DND-41 (cell line): ENCODE data around the gene B3GNT7.

Experiments
- ATAC-seq: fragments of 200-7000 bp; cut with Tn5 transposase; 3 replicates; pipeline ENCODE4 v1.9.1; 2021; ENCODE audit warnings: low read depth; ENCODE audit not compliant: insufficient read depth
- DNase-seq: peaks from one replicate; pipeline ENCODE4 v3.0.0-alpha.2; 2020
- H2AFZ ChIP-seq: 2 replicates; pipeline ENCODE4 v1.6.0; 2012; ENCODE audit warnings: low read depth, low read length
- H3K27ac ChIP-seq: 2 replicates; pipeline ENCODE4 v1.5.1; 2012; ENCODE audit warnings: low read length, inconsistent platforms
- H3K27me3 ChIP-seq: fragments of 200-600 bp; sonication (generic); 2 replicates; pipeline ENCODE4 v1.6.0; 2012; ENCODE audit warnings: low read length, mild to moderate bottlenecking, inconsistent platforms; ENCODE audit not compliant: insufficient read depth, poor library complexity
- H3K36me3 ChIP-seq: 2 replicates; pipeline ENCODE4 v1.5.1; 2012; ENCODE audit warnings: low read length, inconsistent platforms; ENCODE audit not compliant: insufficient read depth
- H3K4me1 ChIP-seq: 2 replicates; pipeline ENCODE4 v1.5.1; 2012; ENCODE audit warnings: mild to moderate bottlenecking, low read length; ENCODE audit not compliant: insufficient read depth
- H3K4me2 ChIP-seq: 2 replicates; pipeline ENCODE4 v1.6.0; 2012; ENCODE audit warnings: mild to moderate bottlenecking, moderate library complexity, low read length, inconsistent platforms; ENCODE audit not compliant: insufficient read depth
- H3K4me3 ChIP-seq, 2 experiments: fragments of 200-600 bp in 1 of 2; shearing (Covaris generic) in 1 of 2; 2 replicates each; pipeline ENCODE4 v1.5.1; 2012 to 2016; ENCODE audit warnings: inconsistent platforms in 2 of 2, low read length in 2 of 2, mild to moderate bottlenecking in 2 of 2, low read depth in 1 of 2, moderate library complexity in 1 of 2
- H3K79me2 ChIP-seq: 2 replicates; pipeline ENCODE4 v1.6.0; 2012; ENCODE audit warnings: low read length, inconsistent platforms; ENCODE audit not compliant: insufficient read depth
- H3K9ac ChIP-seq: 2 replicates; pipeline ENCODE4 v1.6.0; 2012; ENCODE audit warnings: low read depth, mild to moderate bottlenecking, inconsistent platforms, low read length, moderate library complexity
- H3K9me3 ChIP-seq: 2 replicates; pipeline ENCODE4 v1.5.1; 2012; ENCODE audit warnings: low read length, moderate library complexity, mild to moderate bottlenecking, inconsistent platforms; ENCODE audit not compliant: insufficient read depth, severe bottlenecking
- H4K20me1 ChIP-seq: 2 replicates; pipeline ENCODE4 v1.6.0; 2012; ENCODE audit warnings: low read length; ENCODE audit not compliant: insufficient read depth
- EZH2 ChIP-seq: IDR thresholded peaks from 3 replicates; pipeline ENCODE4 v1.6.1; 2012; ENCODE audit warnings: borderline replicate concordance, low read depth, mild to moderate bottlenecking, moderate library complexity, low read length, inconsistent platforms; ENCODE audit not compliant: severe bottlenecking
- TF ChIP-seq, protein P1 (sequence below): IDR thresholded peaks from 2 replicates; pipeline ENCODE4 v1.5.1; 2012; ENCODE audit warnings: borderline replicate concordance, low read length, moderate library complexity, mild to moderate bottlenecking; ENCODE audit not compliant: poor library complexity, severe bottlenecking; ENCODE audit errors: extremely low read depth

Gene B3GNT7

DNA sequence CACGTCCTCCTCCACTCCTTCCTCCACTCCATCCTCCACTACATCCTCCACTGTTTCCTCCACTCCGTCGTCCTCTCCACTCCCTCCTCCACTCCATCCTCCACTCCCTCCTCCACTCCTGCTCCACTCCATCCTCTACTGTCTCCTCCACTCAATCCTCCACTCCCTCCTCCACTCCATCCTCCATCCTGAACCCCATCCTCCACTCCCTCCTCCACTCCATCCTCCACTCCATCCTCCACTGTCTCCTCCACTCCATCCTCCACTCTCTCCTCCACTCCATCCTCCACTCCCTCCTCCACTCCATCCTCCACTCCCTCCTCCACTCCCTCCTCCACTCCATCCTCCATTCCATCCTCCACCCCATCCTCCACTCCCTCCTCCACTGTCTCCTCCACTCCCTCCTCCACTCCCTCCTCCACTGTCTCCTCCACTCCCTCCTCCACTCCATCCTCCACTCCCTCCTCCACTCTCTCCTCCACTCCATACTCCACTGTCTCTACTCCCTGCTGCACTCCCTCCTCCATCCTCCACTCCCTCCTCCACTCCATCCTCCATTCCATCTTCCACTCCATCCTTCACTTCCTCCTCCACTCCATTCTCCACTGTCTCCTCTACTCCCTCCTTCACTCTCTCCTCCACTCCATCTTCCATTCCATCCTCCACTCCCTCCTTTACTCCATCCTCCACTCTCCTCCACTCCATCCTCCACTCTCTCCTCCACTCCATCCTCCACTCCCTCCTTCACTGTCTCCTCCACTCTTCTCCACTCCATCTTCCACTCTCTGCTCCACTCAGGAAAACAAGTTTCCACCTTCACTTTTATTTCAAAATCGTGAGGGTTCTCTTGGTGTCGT, 14.3 kb upstream of the B3GNT7 start:
- Histone ChIP-seq H3K9me3 (peaks cover 4% of the 10 kb centered on the region), H4K20me1 (no peaks in the 10 kb centered on the region), H2AFZ (no peak overlapping the region), H3K79me2 (no peaks in the 10 kb centered on the region), H3K4me1 (no peaks in the 10 kb centered on the region), H3K9ac (no peak overlapping the region), H3K4me2 (no peak overlapping the region), H3K27me3 (no peaks in the 10 kb centered on the region), H3K36me3 (no peaks in the 10 kb centered on the region), H3K4me3 (no peak overlapping the region), H3K27ac (no peak overlapping the region)
- ATAC-seq = no peak
- TF ChIP-seq, protein P1, sequence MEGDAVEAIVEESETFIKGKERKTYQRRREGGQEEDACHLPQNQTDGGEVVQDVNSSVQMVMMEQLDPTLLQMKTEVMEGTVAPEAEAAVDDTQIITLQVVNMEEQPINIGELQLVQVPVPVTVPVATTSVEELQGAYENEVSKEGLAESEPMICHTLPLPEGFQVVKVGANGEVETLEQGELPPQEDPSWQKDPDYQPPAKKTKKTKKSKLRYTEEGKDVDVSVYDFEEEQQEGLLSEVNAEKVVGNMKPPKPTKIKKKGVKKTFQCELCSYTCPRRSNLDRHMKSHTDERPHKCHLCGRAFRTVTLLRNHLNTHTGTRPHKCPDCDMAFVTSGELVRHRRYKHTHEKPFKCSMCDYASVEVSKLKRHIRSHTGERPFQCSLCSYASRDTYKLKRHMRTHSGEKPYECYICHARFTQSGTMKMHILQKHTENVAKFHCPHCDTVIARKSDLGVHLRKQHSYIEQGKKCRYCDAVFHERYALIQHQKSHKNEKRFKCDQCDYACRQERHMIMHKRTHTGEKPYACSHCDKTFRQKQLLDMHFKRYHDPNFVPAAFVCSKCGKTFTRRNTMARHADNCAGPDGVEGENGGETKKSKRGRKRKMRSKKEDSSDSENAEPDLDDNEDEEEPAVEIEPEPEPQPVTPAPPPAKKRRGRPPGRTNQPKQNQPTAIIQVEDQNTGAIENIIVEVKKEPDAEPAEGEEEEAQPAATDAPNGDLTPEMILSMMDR = no peak
- no peak for TF ChIP-seq EZH2
- no peak for DNase-seq

DNA sequence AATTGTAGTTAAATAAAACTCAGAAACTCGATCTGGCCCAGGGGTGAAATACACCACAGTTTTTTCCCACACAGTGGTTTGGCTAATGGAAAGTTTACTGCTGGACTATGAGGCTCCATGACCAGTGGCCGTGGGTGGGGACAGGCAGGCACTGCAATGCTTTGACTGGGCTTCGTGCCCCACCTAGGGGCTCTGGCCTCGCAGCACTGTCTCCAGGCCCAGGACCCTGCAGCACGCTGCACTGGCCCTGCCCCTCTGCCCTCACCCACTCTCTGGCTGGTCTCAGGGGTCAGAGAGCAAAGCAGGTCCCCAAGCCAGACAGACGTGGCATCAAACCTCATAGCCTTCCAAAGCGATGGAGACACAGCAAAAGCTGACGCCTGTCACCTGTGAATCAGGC, 13.4 kb upstream of the B3GNT7 start:
- no peak for TF ChIP-seq EZH2
- TF ChIP-seq, protein P1 = no peak
- Histone ChIP-seq H3K27ac (no peak overlapping the region), H3K79me2 (no peaks in the 10 kb centered on the region), H3K4me2 (no peak overlapping the region), H3K4me1 (no peaks in the 10 kb centered on the region), H3K36me3 (no peaks in the 10 kb centered on the region), H3K9me3 (peaks cover 4% of the 10 kb centered on the region), H4K20me1 (no peaks in the 10 kb centered on the region), H3K4me3 (no peak overlapping the region), H2AFZ (no peak overlapping the region), H3K9ac (no peak overlapping the region), H3K27me3 (no peaks in the 10 kb centered on the region)
- DNase-seq = no peak
- no peak for ATAC-seq

DNA sequence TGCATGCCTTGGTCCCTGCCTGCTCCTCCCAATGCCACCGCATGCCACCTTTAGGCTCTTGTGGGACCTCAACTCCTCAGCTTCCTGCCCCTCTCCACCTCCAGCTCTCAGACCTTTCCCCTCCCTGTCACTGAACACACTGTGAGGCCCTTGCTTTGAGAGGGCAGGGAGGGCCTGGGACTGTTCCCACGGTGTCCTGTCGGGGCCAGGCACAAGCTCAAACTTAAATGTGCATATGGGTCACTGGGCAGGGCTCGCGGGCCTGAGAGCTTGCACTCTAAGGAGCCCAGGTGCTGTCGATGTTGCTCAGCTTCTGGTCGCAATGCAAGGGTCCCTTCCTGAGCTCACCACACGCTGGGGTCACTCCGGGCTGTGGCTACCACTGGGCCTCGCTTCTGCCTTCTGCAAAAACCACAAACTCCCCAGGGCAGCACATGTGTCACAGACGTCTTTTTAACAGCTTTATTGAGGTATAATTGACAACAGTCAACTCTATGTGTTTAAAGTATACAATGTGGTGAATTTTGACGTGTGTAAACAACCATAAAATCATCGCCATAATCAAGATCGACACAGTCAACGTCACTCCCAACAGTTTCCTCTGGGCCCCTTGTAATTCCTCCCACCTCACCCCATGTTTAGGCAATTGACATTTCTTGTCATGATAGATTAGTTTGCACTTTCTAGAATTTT, 11.9 kb upstream of the B3GNT7 start:
- Histone ChIP-seq H4K20me1 (no peaks in the 10 kb centered on the region), H3K79me2 (no peaks in the 10 kb centered on the region), H3K4me3 (no peak overlapping the region), H3K27ac (no peak overlapping the region), H3K4me1 (no peaks in the 10 kb centered on the region), H3K27me3 (no peaks in the 10 kb centered on the region), H3K4me2 (no peak overlapping the region), H3K36me3 (no peaks in the 10 kb centered on the region), H3K9ac (no peak overlapping the region), H2AFZ (no peak overlapping the region), H3K9me3 (peaks cover 4% of the 10 kb centered on the region)
- ATAC-seq (no peak), DNase-seq (no peak)
- TF ChIP-seq, protein P1 = no peak
- TF ChIP-seq EZH2 = no peak
